ENCODE results near the gene RPS8.

DNA sequence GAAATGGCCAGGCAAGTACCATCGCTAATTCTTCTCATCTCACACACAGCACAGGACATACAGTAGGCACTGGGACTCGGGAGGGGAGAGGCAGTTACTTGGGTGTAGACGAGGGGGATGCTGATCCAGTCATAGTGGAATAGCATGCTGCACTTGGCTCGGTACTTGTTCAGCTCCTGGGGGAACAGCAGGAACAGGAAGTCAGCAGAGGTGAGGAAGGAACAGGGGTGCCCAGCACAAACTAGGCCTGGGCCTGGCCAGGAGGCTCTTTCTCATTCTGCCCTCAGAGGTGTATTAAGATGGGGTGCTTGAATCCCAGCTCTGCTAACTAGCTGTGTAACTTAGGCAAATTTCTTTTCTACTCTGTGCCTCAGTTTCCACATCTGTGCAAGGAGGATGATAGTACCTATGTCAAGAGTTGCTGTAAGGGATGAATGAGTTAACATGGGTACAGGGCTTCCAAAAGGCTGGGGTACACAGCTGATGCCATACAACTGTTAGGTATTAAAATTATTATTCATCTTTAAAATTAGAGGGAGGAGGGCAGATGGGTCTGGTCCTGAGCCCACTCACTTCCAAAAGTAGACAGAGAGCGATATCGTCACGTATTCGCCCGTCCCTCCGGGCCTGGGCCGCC, 10.3 kb downstream of the RPS8 start:
- TF ChIP-seq, protein P1, sequence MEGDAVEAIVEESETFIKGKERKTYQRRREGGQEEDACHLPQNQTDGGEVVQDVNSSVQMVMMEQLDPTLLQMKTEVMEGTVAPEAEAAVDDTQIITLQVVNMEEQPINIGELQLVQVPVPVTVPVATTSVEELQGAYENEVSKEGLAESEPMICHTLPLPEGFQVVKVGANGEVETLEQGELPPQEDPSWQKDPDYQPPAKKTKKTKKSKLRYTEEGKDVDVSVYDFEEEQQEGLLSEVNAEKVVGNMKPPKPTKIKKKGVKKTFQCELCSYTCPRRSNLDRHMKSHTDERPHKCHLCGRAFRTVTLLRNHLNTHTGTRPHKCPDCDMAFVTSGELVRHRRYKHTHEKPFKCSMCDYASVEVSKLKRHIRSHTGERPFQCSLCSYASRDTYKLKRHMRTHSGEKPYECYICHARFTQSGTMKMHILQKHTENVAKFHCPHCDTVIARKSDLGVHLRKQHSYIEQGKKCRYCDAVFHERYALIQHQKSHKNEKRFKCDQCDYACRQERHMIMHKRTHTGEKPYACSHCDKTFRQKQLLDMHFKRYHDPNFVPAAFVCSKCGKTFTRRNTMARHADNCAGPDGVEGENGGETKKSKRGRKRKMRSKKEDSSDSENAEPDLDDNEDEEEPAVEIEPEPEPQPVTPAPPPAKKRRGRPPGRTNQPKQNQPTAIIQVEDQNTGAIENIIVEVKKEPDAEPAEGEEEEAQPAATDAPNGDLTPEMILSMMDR (IDR thresholded peaks at IDR 0.05 in 2 of 3, conservative IDR thresholded peaks at IDR 0.05 in 1 of 3; ENCODE audit: borderline replicate concordance in 1 of 3, insufficient read depth in 1 of 3, low read depth in 2 of 3, low read length in 2 of 3), result no peak
- no peak for TF ChIP-seq POLR2AphosphoS5 (IDR thresholded peaks at IDR 0.05; ENCODE audit: low read depth, low read length)
- no peak for TF ChIP-seq RAD21 (IDR thresholded peaks at IDR 0.05; ENCODE audit: low read depth)
- no peak for TF ChIP-seq ZNF274 (IDR thresholded peaks at IDR 0.05; ENCODE audit: low read depth, low read length)
- TF ChIP-seq TCF7L2 (IDR thresholded peaks at IDR 0.05; ENCODE audit: borderline replicate concordance, extremely low read depth, insufficient read depth, insufficient read length), result no peak
- TF ChIP-seq SIN3A (IDR thresholded peaks at IDR 0.05; ENCODE audit: low read depth), result no peak
- TF ChIP-seq POLR2A (IDR thresholded peaks at IDR 0.05; ENCODE audit: borderline replicate concordance, extremely low read depth, insufficient read depth, insufficient read length), result no peak
- TF ChIP-seq, protein P2, sequence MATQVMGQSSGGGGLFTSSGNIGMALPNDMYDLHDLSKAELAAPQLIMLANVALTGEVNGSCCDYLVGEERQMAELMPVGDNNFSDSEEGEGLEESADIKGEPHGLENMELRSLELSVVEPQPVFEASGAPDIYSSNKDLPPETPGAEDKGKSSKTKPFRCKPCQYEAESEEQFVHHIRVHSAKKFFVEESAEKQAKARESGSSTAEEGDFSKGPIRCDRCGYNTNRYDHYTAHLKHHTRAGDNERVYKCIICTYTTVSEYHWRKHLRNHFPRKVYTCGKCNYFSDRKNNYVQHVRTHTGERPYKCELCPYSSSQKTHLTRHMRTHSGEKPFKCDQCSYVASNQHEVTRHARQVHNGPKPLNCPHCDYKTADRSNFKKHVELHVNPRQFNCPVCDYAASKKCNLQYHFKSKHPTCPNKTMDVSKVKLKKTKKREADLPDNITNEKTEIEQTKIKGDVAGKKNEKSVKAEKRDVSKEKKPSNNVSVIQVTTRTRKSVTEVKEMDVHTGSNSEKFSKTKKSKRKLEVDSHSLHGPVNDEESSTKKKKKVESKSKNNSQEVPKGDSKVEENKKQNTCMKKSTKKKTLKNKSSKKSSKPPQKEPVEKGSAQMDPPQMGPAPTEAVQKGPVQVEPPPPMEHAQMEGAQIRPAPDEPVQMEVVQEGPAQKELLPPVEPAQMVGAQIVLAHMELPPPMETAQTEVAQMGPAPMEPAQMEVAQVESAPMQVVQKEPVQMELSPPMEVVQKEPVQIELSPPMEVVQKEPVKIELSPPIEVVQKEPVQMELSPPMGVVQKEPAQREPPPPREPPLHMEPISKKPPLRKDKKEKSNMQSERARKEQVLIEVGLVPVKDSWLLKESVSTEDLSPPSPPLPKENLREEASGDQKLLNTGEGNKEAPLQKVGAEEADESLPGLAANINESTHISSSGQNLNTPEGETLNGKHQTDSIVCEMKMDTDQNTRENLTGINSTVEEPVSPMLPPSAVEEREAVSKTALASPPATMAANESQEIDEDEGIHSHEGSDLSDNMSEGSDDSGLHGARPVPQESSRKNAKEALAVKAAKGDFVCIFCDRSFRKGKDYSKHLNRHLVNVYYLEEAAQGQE (IDR thresholded peaks at IDR 0.05; ENCODE audit: low read depth), result no peak

All from HCT116 (cell line).